ENCODE results near the gene SP1.

- TF ChIP-seq CTCF (IDR thresholded peaks at IDR 0.05) (no peak), POLR2A (IDR thresholded peaks at IDR 0.05) (no peak), POLR2AphosphoS5 (IDR thresholded peaks at IDR 0.05) (no peak), EP300 (IDR thresholded peaks at IDR 0.05) (no peak)
These were observed 83.0 kb downstream of the SP1 start for GRCh38 chr12:53462935-53463334.

Data from suprapubic skin (tissue), 4 donors.